Activated CD8-positive, alpha-beta memory T cell treated with anti-CD3 and anti-CD28 coated beads, Interleukin-2, amount 50 U/mL, for 48 hours (primary cell): ENCODE data around the gene ZNF560.
"Not testable (repeated sequence)": the region's sequence is repeated elsewhere in the genome, so short reads cannot be mapped to it uniquely, and the experiment has no call there.

ENCODE experiments used
- DNase-seq: peaks from one replicate; pipeline ENCODE4 v3.0.0-alpha.2; 2020

Gene ZNF560

GRCh38 chr19:9498183-9498902 lies at the start of gene ZNF560:
Gene ZNF560, minus strand, starts transcription at chr19:9498616. Its CDS starts 23,303 bp downstream, at chr19:9475313.
- DNase-seq: peak; percentile 51

- DNase-seq: no peak
Measured at GRCh38 chr19:9547870-9548269, 49.5 kb upstream of the ZNF560 start.

GRCh38 chr19:9541281-9541680 lies 42.9 kb upstream of the ZNF560 start:
- not testable (repeated sequence) for DNase-seq

- DNase-seq: not testable (repeated sequence)
Measured at GRCh38 chr19:9539921-9540320, 41.5 kb upstream of the ZNF560 start.

DNA sequence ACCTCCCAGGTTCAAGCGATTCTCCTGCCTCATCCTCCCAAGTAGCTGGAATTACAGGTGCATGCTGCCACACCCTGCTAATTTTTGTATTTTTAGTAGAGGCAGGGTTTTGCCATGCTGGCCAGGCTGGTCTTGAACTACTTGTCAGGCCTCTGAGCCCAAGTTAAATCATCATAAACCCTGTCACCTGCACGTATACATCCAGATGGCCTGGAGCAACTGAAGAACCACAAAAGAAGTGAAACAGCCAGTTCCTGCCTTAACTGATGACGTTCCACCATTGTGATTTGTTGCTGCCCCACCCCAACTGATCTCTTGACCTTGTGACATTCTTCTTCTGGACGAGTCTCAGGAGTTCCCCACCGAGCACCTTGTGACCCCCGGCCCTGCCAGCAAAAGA lies 40.8 kb upstream of the ZNF560 start:
- not testable (repeated sequence) for DNase-seq

DNA sequence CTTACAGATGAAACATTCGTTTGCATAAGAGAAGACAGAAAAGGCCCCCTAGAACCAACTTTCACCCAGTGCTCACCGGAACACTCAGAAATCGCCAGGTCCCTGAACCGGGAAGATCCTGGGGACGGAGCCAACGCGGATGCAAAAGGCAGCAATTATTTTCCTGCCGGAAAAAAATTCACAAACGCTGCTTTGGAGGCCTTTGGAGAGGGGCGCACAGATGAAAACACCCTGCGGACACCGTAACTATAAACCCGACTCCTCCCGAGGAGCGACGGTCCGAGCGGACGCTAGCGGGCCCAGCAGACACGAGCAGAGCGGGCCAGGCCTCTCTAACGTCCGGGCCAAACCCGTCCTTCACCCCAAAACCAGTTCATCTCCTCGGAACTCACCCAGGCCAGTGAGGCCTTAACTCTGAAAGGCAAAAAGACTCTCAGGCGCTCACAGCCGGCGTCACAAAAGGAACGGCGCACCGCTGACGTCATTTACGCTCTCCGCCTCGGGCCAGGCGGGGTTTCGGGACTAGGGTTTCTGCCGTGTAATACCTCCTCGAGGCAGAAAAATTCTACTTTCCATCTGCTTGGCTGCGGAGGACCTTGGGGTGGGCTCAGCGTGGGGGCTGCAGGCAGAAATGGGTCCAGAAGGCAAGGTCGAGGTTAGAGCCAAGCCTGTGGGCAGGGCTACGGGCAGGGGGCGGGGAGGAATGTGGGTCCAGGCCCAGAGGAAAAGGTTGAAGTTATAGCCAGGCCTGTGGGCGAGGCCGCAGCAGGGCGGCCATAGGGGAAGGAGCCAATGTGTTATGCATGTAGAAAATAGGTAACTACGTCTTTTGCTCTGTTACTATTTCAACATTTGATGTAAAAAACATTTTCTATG lies 40.0 kb upstream of the ZNF560 start, which contains the start of gene ZNF426:
ZNF426 (minus strand) TSS at position 463 of the 876 bp plus-strand sequence. CDS start 2,413 bp downstream, outside the sequence.
- DNase-seq: peak; percentile 92

GRCh38 chr19:9535934-9536333 lies 37.5 kb upstream of the ZNF560 start:
- no peak for DNase-seq

GRCh38 chr19:9531933-9532332 lies 33.5 kb upstream of the ZNF560 start:
- DNase-seq: no peak

- no peak for DNase-seq
Measured at GRCh38 chr19:9528757-9529336, 30.4 kb upstream of the ZNF560 start.

DNA sequence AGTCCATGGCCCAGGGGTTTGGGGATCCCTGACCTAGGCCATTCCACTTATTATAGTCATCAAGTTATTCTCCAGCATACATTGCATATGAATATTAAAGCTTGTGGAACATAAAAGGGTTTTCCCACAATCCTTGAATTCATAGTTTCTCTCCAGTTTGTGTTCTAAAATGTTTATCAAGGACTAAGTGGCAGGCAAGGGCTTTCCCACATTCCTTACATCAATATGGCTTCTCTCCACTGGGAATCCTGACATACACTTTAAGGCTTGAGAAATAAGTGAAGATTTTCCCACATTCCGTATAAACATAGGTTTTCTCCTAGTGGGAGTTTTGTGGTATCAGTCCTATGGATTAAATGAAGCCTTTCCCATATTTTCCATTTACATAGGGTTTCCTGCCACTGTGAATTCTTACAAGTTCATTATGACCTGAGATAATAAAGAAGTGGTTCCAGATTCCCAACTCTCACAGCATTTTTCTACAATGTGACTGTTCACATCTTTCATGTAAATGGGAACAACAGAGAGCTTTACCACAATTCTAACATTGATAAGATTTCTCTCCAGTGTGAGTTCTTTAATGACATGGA lies 25.6 kb upstream of the ZNF560 start:
- no peak for DNase-seq

- no peak for DNase-seq
Measured at GRCh38 chr19:9507285-9507684, 8.9 kb upstream of the ZNF560 start.

DNA sequence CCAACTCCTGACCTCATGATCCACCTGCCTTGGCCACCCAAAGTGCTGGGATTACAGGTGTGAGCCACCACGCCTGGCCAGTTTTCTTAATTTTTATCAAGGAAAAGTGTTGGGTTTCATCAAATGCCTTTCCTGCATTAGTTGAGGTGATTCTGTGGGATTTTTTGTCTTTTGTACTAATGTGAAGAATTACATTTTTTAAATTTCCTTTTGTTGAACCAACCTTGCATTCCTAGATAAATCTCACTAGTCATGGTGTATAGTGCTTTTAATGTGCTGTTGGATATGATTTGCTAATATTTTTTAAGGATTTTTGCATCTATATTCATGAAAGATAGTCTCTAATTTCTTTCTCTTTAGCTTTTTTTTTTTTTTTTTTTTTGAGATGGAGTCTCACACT lies 2.4 kb upstream of the ZNF560 start:
- no peak for DNase-seq

GRCh38 chr19:9494096-9494495 lies 4.3 kb downstream of the ZNF560 start:
- DNase-seq: no peak

DNA sequence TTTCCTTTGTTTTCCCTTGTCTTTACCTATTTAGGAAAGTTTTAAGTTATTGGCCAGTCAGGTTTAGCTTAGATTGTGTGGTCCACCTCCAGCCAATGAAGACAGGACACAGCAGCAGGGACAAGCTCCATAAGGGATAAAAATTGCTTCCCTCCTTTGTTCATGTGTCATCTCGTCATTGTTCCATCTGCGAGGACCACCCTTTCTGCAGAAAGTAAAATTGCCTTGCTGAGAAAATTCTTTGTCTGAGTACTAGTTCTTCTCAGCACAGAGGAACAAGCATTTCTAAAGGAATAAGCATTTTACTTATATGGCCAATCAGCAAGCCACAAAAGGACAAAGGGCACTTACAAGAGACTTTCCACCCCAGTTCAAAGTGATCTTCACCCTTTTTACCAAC lies 11.4 kb downstream of the ZNF560 start:
- no peak for DNase-seq

DNA sequence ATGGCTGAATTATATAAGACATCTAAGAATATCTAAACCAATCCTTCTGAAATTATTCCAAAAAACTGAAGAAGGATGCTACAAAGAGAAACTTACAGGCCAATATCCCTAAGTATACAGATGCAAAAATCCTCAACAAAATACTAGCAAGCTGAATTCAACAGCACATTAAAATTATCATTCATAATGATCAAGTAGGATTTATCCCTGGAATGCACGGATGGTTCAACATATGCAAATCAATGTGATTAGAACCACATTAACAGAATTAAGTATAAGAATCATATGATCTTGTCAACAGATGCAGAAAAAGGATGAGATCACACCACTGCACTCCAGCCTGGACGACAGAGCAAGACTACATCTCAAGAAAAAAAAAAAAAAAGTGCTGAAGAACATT lies 13.3 kb downstream of the ZNF560 start:
- no peak for DNase-seq

DNA sequence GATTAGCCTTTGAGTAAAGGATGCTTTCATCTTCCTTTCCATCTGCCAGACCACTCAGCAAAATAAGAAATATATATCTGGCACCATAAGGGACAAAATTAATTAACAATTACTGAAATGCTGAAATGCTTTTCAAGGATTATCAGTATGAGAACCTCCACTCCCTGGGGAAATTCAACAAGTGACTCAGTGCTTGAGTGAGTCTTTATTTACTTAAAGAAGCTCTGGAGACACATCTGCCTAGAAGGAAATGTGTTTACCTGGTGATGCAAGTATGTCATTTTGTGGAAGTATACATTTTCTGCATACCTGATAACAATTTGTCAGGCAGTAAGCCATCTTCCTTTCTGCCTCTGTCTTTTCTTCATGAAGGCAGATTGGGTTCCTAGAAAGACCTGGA lies 23.4 kb downstream of the ZNF560 start:
- DNase-seq: no peak

- DNase-seq: no peak
Measured at GRCh38 chr19:9467161-9467560, 31.3 kb downstream of the ZNF560 start.

GRCh38 chr19:9461938-9462337 lies 36.5 kb downstream of the ZNF560 start:
- no peak for DNase-seq

GRCh38 chr19:9456018-9456689 lies 42.3 kb downstream of the ZNF560 start:
- DNase-seq: no peak

- DNase-seq: no peak
Measured at GRCh38 chr19:9453953-9454352, 44.5 kb downstream of the ZNF560 start.

DNA sequence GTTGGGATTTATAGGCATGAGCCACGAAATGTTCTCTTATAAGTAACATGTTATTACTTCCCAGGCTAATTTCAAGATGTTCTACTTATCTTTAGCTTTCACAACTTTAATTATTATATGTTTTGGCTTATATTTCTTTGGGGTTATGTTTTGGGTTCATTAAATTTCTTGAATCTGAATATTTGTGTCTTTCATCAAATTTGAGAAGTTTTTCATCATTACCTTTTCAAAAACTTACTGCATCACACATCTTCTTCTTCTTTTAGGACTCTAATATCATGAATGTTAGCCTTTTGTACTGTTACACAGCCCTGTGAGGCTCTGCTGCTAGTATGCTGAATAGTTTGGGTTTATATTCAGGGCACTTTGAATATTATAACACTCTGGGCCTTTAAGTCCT lies 53.4 kb downstream of the ZNF560 start:
- DNase-seq: no peak

DNA sequence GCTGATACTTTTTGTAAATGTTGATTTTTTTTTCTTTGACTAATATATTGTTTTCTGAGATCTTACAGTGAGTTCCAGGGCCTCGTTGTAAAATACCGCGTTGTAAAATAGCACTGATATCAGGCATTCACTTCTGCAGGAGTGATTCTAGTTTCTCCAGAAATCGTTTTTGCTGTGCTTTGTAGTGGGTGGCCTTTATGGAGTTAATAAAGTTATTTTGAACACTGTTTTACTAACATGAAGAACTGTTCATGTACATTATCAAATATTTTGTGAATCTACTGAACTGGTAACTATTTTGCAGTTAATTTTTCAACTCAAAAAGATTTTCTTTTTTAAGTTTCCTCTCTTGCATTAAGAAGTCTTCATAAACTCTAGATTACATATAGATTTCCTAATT lies 62.1 kb downstream of the ZNF560 start:
- no peak for DNase-seq
